Uterus (tissue), 4 donors: ENCODE data around the gene NOS1AP. TPM values are rescaled to one million over a fixed set of nuclear protein-coding genes. Genes with fewer than 3 reads are reported as not detected.

Experiments used
- DNase-seq, 2 donors: peaks; one replicate each; pipeline ENCODE4 v3.0.0-alpha.2; 2019 to 2020
- H3K27ac ChIP-seq, 2 donors: fragments of 200-600 bp; sonication (generic); 1 replicate in 1 of 2; 2 replicates in 1 of 2; pipeline ENCODE4 v1.5.1; 2016 to 2018
- H3K27me3 ChIP-seq, 2 donors: fragments of 200-600 bp; sonication (generic); one replicate each; pipeline ENCODE4 v1.5.1; 2018 to 2019; ENCODE audit warnings: control low read depth in 1 of 2
- H3K36me3 ChIP-seq, 2 donors: fragments of 200-600 bp; sonication (generic); one replicate each; pipeline ENCODE4 v1.5.1; 2019; ENCODE audit warnings: control low read depth in 1 of 2
- H3K4me1 ChIP-seq, 2 donors: fragments of 200-600 bp; sonication (generic); one replicate each; pipeline ENCODE4 v1.5.1; 2018 to 2019; ENCODE audit warnings: control low read depth in 1 of 2
- H3K4me3 ChIP-seq, 2 donors: fragments of 200-600 bp; sonication (generic); 1 replicate in 1 of 2; 2 replicates in 1 of 2; pipeline ENCODE4 v1.5.1; 2018 to 2019; ENCODE audit warnings: mild to moderate bottlenecking in 1 of 2
- H3K9me3 ChIP-seq, 2 donors: fragments of 200-600 bp; sonication (generic); one replicate each; pipeline ENCODE4 v1.5.1; 2019; ENCODE audit warnings: control low read depth in 1 of 2
- POLR2A ChIP-seq, 2 donors: fragments of 450-650 bp; IDR thresholded peaks; one replicate each; pipeline ENCODE4 v1.6.1; 2016; ENCODE audit warnings: antibody characterized with exemption in 2 of 2, mild to moderate bottlenecking in 1 of 2, moderate library complexity in 1 of 2
- intact Hi-C: fragments of 100-400 bp; cut with DNase I; formaldehyde crosslinking; loops from one replicate; pipeline ENCODE4 v1.15.1; 2023; ENCODE audit warnings: low total_unique reads
- total RNA-seq, 4 donors: library from RNA; depleted of rRNA in 3 of 4; stranded (reverse); fragments of >200 nt in 3 of 4; gene quantifications; one replicate each; pipeline versions ENCODE4 v1.1.0 to v1.2.4, GENCODE V29; 2014 to 2023
- TF ChIP-seq, protein P1 (sequence below), 4 experiments: fragments of 200-600 bp in 2 of 4; fragments of 450-650 bp in 2 of 4; sonication (generic) in 2 of 4; IDR thresholded peaks; one replicate each; pipeline ENCODE4 v1.5.1; 2016 to 2019; ENCODE audit warnings: antibody characterized with exemption in 4 of 4, mild to moderate bottlenecking in 2 of 4, moderate library complexity in 1 of 4
- donor health status: DM: yes; HTN: yes; CAD: no.

The NOS1AP gene
- total RNA-seq, 4 donors from 2014 or later, result under 0.01 to 5.3 (median 1.9) TPM; not detected in 1

- DNase-seq, result no peak
- intact Hi-C loops, result no loop called here
- H3K4me1 ChIP-seq, result no peaks in the 10 kb centered on the region
Observed at GRCh38 chr1:162250004-162250730, 180.7 kb downstream of the NOS1AP start.

DNA sequence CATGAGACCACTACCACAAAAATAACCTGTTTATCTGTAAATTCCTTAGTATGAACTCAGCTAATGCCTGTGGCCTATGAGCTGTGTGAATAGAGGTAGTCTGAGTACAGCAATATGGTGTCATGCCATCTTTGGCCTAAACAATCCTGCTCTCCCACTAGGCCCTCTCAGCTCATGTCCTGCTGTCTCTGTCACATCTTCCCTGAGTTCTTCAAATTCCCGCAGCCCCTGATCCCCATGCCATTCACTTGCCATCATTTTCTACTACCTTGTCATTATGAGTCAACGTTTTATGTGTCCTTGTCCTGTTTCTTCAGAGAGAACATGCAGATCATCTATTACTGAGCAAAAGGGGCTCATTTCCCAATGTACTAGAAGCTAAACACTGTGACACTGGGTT is 181.6 kb downstream of the NOS1AP start:
- intact Hi-C loops, result no loop called here

More at GRCh38 chr1:162250004-162250730, 180.7 kb downstream of the NOS1AP start:
- H3K4me3 ChIP-seq, result no peak overlapping the region
- TF ChIP-seq, protein P1, sequence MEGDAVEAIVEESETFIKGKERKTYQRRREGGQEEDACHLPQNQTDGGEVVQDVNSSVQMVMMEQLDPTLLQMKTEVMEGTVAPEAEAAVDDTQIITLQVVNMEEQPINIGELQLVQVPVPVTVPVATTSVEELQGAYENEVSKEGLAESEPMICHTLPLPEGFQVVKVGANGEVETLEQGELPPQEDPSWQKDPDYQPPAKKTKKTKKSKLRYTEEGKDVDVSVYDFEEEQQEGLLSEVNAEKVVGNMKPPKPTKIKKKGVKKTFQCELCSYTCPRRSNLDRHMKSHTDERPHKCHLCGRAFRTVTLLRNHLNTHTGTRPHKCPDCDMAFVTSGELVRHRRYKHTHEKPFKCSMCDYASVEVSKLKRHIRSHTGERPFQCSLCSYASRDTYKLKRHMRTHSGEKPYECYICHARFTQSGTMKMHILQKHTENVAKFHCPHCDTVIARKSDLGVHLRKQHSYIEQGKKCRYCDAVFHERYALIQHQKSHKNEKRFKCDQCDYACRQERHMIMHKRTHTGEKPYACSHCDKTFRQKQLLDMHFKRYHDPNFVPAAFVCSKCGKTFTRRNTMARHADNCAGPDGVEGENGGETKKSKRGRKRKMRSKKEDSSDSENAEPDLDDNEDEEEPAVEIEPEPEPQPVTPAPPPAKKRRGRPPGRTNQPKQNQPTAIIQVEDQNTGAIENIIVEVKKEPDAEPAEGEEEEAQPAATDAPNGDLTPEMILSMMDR (IDR thresholded peaks at IDR 0.05), result no peak
- no peak for TF ChIP-seq POLR2A (IDR thresholded peaks at IDR 0.05)
- H3K27ac ChIP-seq, result no peak overlapping the region
- H3K9me3 ChIP-seq, result no peaks in the 10 kb centered on the region
- H3K27me3 ChIP-seq, result no peaks in the 10 kb centered on the region
- H3K36me3 ChIP-seq, result no peaks in the 10 kb centered on the region

DNA sequence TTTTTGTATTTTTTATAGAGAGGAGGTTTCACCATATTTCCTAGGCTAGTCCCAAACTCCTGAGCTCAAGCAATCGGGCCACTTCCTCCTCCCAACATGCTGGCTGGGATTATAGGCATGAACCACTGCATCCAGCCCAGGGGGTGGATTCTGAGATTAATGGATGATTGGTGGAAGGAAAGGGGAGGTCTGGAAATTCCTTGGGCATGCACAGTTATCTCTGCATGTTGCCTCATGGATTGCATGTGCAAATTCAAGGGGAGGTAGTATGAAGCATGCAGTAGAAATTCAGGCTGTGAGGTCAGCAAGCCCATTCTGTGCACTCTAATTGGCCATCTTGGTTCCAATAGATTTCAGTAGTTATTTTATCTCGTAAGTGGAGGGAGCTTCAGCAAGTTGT is 182.7 kb downstream of the NOS1AP start:
- no peak for DNase-seq
- intact Hi-C loops, result no loop called here
- H3K27ac ChIP-seq, result no peak overlapping the region

More for the DNA sequence above, 181.6 kb downstream of the NOS1AP start:
- Histone ChIP-seq H3K27me3 (no peaks in the 10 kb centered on the region), H3K36me3 (no peaks in the 10 kb centered on the region), H3K4me1 (no peaks in the 10 kb centered on the region), H3K9me3 (no peaks in the 10 kb centered on the region), H3K4me3 (no peak overlapping the region), H3K27ac (no peak overlapping the region)
- DNase-seq, result no peak
- TF ChIP-seq POLR2A (IDR thresholded peaks at IDR 0.05), result no peak
- TF ChIP-seq, protein P1 (IDR thresholded peaks at IDR 0.05), result no peak

DNA sequence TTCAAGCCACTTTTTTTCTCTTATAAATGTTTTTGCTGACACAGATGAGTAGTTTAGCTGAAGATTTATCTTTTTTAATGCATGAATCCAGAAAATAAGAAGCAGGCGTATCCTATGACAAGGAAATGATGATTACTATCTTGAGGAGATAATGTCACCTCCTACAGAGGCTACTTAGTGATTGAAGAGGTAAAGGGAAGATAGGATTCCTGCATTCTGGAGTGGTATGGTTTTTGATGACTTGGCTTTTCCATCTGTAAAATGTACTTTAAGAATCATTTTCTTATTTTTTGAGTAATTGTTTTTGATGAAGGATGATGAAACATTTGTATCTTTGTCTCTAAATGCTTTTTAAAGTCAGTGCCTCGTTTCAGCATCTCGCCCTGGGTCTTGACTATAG is 184.3 kb downstream of the NOS1AP start:
- no peak for TF ChIP-seq POLR2A (IDR thresholded peaks at IDR 0.05)
- no peak for DNase-seq
- intact Hi-C loops, result no loop called here
- Histone ChIP-seq H3K4me3 (no peak overlapping the region), H3K27me3 (no peaks in the 10 kb centered on the region), H3K27ac (no peak overlapping the region), H3K9me3 (no peaks in the 10 kb centered on the region), H3K36me3 (no peaks in the 10 kb centered on the region), H3K4me1 (no peaks in the 10 kb centered on the region)

More for the DNA sequence above, 182.7 kb downstream of the NOS1AP start:
- H3K27me3 ChIP-seq, result no peaks in the 10 kb centered on the region
- no peak overlapping the region for H3K4me3 ChIP-seq
- no peaks in the 10 kb centered on the region for H3K9me3 ChIP-seq
- H3K36me3 ChIP-seq, result no peaks in the 10 kb centered on the region
- no peaks in the 10 kb centered on the region for H3K4me1 ChIP-seq
- TF ChIP-seq, protein P1 (IDR thresholded peaks at IDR 0.05), result no peak
- TF ChIP-seq POLR2A (IDR thresholded peaks at IDR 0.05), result no peak

DNA sequence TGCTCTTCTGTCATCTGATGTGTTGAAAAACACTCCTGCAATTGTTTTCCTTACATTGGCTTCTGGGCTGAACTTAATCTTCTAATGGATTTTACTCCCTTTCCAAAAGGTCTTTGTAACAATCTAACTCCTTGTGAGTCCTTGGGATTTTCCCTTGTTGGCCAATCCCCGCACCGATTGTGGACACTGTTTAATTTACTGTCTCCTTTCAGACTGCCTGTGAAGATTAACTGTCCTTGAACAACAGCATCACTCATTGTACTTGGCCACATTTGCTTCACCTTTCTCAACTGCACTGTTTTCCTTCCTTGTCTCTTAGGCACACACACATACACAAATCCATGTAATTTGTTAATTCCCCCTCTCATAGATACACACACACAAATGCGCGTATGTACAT is 186.8 kb downstream of the NOS1AP start:
- H3K4me3 ChIP-seq, result no peak overlapping the region
- H3K9me3 ChIP-seq, result no peaks in the 10 kb centered on the region
- H3K4me1 ChIP-seq, result no peaks in the 10 kb centered on the region
- H3K27ac ChIP-seq, result no peak overlapping the region
- no peaks in the 10 kb centered on the region for H3K36me3 ChIP-seq
- no peak for TF ChIP-seq POLR2A (IDR thresholded peaks at IDR 0.05)
- intact Hi-C loops, result no loop called here
- H3K27me3 ChIP-seq, result no peaks in the 10 kb centered on the region
- no peak for DNase-seq

- Histone ChIP-seq H3K9me3 (no peaks in the 10 kb centered on the region), H3K4me1 (no peaks in the 10 kb centered on the region), H3K27ac (no peak overlapping the region), H3K4me3 (no peak overlapping the region), H3K27me3 (no peaks in the 10 kb centered on the region), H3K36me3 (no peaks in the 10 kb centered on the region)
- TF ChIP-seq, protein P1 (IDR thresholded peaks at IDR 0.05), result no peak
- intact Hi-C loops, result no loop called here
- no peak for DNase-seq
Observed at GRCh38 chr1:162258394-162258793, 188.9 kb downstream of the NOS1AP start.
